BLaER1 (cell line): Measurements from ENCODE around the gene CSRP2.

ENCODE experiments used
- H3K27ac ChIP-seq: shearing (Covaris generic); formaldehyde crosslinking; 2 replicates; pipeline ENCODE4 v1.8.1; 2022
- H3K27me3 ChIP-seq: shearing (Covaris generic); formaldehyde crosslinking; 2 replicates; pipeline ENCODE4 v1.8.1; 2022
- H3K36me3 ChIP-seq: shearing (Covaris generic); formaldehyde crosslinking; 2 replicates; pipeline ENCODE4 v1.8.1; 2022
- H3K4me1 ChIP-seq: shearing (Covaris generic); formaldehyde crosslinking; 2 replicates; pipeline ENCODE4 v1.8.1; 2022
- H3K4me2 ChIP-seq: shearing (Covaris generic); formaldehyde crosslinking; 2 replicates; pipeline ENCODE4 v1.8.1; 2022
- H3K4me3 ChIP-seq: shearing (Covaris generic); formaldehyde crosslinking; 2 replicates; pipeline ENCODE4 v1.8.1; 2022
- H3K9ac ChIP-seq: shearing (Covaris generic); formaldehyde crosslinking; 2 replicates; pipeline ENCODE4 v1.8.1; 2022
- H3K9me3 ChIP-seq: shearing (Covaris generic); formaldehyde crosslinking; 2 replicates; pipeline ENCODE4 v1.8.1; 2022
- H4K20me1 ChIP-seq: shearing (Covaris generic); formaldehyde crosslinking; 2 replicates; pipeline ENCODE4 v1.8.1; 2022
- Cebpa-rat ChIP-seq: shearing (Covaris generic); IDR thresholded peaks from 2 replicates; pipeline ENCODE4 v1.8.1; 2022

Gene CSRP2

DNA sequence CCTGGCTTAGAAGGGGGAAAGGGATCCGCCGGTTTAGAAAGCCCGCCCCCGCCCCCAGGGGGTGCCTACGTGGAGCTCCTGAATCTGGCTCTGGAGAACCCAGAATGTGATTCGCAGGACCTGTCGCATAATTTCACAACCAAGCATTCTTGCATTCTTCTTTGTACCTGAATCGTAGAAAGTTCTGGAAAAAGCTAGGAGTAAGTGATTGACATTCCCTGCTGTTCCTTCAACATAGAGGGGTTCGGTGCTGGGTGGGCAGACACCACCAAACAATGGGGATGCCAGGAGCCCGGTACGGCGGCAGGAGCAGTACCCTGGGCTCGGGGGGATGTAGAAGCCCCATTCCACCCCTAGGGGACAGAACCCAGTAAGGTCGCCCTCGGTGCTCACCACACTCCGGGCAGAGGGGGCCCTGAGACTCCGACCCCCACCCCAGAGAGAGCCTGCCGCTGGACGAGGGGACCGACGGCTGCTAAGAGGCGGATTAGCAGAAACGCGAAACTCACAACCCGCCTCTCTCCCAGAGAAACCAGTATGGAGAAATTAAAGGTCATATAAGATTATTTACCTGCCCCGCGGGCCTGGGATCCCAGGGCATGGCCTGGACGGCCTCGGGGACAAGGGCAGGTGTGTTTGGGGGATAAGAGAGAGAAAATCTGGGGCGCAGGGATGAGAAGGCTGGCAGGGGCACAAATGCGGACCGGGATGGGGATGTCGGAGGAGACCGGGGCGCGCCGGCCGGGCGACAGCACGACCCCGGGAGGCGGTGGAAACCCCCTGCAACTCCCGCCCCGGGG lies 520 bp downstream of the CSRP2 start:
- peaks cover 7% of the 10 kb centered on the region for H3K36me3 ChIP-seq
- H3K27me3 ChIP-seq: peaks cover 7% of the 10 kb centered on the region; the same call in 1 of the 2 replicates
- H3K4me2 ChIP-seq: peak overlapping the region; percentile 93
- peak overlapping the region; percentile 85 for H3K9ac ChIP-seq
- peaks cover 33% of the 10 kb centered on the region for H3K4me1 ChIP-seq
- H4K20me1 ChIP-seq: no peaks in the 10 kb centered on the region
- H3K27ac ChIP-seq: peak overlapping the region; percentile 69
- no peaks in the 10 kb centered on the region; the same call in 1 of the 2 replicates for H3K9me3 ChIP-seq
- TF ChIP-seq Cebpa-rat: no peak
- peak overlapping the region; percentile 80 for H3K4me3 ChIP-seq

DNA sequence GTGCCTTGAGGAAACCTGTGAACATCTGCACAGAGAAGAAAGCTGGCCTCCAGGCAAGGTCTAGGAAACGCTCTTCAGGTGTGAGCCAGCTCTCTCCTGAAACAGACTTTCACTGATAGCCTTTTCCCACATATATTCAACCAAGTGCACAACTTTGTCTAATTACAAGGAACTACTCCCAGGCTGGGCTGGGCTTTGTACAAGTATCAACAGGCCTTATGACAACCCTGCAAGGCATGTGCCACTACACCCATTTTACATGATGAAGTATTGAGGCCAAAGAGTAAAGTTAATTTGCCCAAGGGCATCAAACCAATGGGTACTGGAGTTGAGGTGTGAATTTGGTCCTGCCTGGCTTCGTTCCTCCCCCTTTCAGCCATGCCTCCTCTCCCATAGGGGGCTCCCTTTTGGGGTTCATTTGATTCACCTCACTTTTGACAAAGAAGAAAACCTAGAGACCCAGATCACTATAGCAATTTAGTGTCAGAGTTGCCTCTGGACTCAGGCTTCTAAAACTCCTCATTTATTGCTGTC lies 2.1 kb downstream of the CSRP2 start:
- Histone ChIP-seq H3K27me3 (peaks cover 7% of the 10 kb centered on the region; the same call in 1 of the 2 replicates), H3K9ac (no peak overlapping the region), H3K27ac (no peak overlapping the region), H3K4me2 (peak overlapping the region; percentile 93), H3K36me3 (peaks cover 9% of the 10 kb centered on the region), H3K4me1 (peaks cover 44% of the 10 kb centered on the region), H3K4me3 (peak overlapping the region; percentile 80; the same call in 1 of the 2 replicates), H3K9me3 (no peaks in the 10 kb centered on the region; the same call in 1 of the 2 replicates), H4K20me1 (no peaks in the 10 kb centered on the region)
- TF ChIP-seq Cebpa-rat: no peak

DNA sequence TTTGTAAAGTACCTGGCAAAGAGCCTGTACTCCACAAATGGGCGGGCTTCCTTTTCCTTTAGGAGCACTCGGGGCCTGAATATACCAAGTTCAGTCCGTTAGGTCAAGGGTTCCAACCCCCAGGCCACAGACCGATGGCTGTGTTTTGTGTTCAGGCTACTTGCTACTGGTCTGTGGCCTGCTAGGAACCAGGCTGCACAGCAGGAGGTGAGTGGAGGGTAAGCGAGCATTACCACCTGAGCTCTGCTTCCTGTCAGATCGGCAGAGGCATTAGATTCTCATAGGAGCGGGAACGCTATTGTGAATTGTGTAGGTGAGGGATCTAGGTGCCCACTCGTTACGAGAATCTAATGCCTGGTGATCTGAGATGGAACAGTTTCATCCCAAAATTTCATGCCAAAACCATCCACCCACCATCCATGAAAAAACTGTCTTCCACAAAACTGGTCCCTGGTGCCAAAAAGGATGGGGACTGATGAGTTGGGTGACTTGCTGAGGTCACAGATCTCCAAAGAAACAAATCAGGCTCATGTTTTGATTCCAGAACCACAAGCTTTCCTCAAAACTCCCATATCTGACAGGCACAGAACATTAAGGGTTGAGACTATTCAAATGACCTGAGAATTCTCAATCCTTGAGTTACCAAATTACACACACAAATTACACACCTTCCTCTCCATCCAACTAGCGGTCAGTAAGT lies 4.2 kb downstream of the CSRP2 start:
- peaks cover 3% of the 10 kb centered on the region; the same call in 1 of the 2 replicates for H3K9me3 ChIP-seq
- H3K4me3 ChIP-seq: no peak overlapping the region
- TF ChIP-seq Cebpa-rat: no peak
- H3K4me1 ChIP-seq: peaks cover 61% of the 10 kb centered on the region
- no peaks in the 10 kb centered on the region for H4K20me1 ChIP-seq
- no peak overlapping the region for H3K27ac ChIP-seq
- H3K9ac ChIP-seq: no peak overlapping the region
- no peak overlapping the region for H3K4me2 ChIP-seq
- peaks cover 7% of the 10 kb centered on the region; the same call in 1 of the 2 replicates for H3K27me3 ChIP-seq
- H3K36me3 ChIP-seq: peaks cover 11% of the 10 kb centered on the region

DNA sequence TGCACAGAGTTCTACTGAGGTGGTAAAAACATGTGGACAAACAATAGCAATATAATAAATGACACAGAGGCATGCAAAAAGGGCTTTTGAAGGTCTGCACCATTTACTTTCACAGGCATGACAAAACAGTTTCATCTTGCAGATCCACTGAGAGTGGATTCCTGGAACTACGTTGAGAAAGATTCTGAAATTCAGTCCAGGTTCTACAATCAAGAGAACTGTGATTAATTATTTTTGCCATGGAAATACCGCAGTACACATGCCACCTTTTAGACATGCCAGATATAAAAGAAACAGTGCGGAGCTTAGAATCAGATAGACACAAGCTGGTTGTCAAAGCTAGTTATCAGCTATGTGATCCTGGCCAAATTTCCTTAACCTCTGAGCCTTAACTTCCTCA lies 4.8 kb downstream of the CSRP2 start:
- no peaks in the 10 kb centered on the region for H4K20me1 ChIP-seq
- no peak for TF ChIP-seq Cebpa-rat
- H3K27me3 ChIP-seq: peaks cover 7% of the 10 kb centered on the region; the same call in 1 of the 2 replicates
- no peak overlapping the region for H3K4me2 ChIP-seq
- H3K4me1 ChIP-seq: peaks cover 61% of the 10 kb centered on the region
- no peak overlapping the region for H3K4me3 ChIP-seq
- H3K27ac ChIP-seq: no peak overlapping the region
- H3K36me3 ChIP-seq: peaks cover 18% of the 10 kb centered on the region
- peaks cover 9% of the 10 kb centered on the region for H3K9me3 ChIP-seq
- H3K9ac ChIP-seq: no peak overlapping the region

DNA sequence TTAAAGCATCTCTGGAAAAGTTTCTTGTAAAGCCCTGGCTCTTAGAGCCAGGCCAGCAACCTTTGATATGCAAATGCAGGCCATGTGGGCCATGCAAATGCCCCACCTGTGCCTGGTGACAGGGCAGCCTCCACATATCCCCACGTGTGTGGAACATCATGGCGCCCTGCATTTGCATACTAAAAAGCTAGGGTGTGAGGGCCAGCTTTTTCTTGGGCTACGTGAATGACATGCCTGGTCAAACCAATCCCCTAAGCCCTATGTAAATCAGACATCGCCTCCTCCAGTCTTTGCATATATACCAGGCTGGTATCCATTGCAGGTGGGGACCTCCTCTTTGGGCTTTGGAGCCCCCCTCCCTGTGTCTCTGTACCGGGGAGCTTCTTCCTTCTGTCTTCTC lies 6.4 kb downstream of the CSRP2 start:
- H3K4me1 ChIP-seq: peaks cover 75% of the 10 kb centered on the region
- H4K20me1 ChIP-seq: no peaks in the 10 kb centered on the region
- H3K9ac ChIP-seq: no peak overlapping the region
- H3K4me2 ChIP-seq: peak overlapping the region; percentile 30
- H3K4me3 ChIP-seq: no peak overlapping the region
- H3K27ac ChIP-seq: no peak overlapping the region
- peaks cover 13% of the 10 kb centered on the region for H3K9me3 ChIP-seq
- TF ChIP-seq Cebpa-rat: no peak
- peaks cover 19% of the 10 kb centered on the region for H3K36me3 ChIP-seq
- peaks cover 2% of the 10 kb centered on the region; the same call in 1 of the 2 replicates for H3K27me3 ChIP-seq

DNA sequence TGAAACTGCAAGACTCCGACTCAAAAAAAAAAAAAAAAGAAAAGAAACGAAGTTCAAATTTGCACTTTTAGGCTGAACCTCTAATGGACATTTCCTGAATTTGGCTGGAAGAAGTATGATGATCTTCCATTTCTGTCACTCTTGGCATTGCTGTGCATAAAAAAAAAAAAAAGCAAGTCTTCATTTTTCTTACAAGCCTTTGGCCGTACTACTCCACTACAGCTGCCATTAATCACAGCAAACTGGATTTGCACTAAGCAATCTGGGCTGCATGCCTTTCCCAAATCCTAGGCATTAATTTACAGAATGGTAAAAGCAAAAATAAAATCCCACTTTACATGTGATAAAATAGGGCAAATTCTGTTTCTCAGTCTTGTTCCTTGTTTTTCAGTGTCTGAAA lies 7.1 kb downstream of the CSRP2 start:
- no peak overlapping the region for H3K4me3 ChIP-seq
- H3K4me2 ChIP-seq: peak overlapping the region; percentile 30; the same call in 1 of the 2 replicates
- no peak overlapping the region for H3K9ac ChIP-seq
- H3K27ac ChIP-seq: no peak overlapping the region
- H3K9me3 ChIP-seq: peaks cover 13% of the 10 kb centered on the region
- peaks cover 19% of the 10 kb centered on the region for H3K36me3 ChIP-seq
- H3K27me3 ChIP-seq: no peaks in the 10 kb centered on the region
- peaks cover 74% of the 10 kb centered on the region for H3K4me1 ChIP-seq
- TF ChIP-seq Cebpa-rat: no peak
- no peaks in the 10 kb centered on the region for H4K20me1 ChIP-seq

DNA sequence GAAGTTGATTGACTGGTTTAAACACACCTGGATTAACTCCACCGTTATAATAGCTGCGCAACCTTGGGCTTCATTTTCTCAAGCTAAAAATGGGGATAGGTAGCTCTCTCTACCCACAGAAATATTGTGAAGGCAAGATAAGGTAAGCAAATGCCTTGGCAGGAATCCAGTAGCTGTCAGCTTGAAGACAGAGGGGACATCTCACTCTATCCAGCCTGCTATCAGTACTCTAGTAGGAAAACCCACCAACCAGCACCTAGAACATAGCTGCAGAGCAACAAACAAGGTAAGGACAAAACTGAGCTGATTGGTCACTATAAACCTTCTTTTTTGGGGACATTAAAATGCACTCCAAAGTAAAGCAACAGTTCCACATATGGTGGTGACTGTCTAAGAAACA lies 7.7 kb downstream of the CSRP2 start:
- Histone ChIP-seq H3K36me3 (peaks cover 19% of the 10 kb centered on the region), H3K9ac (no peak overlapping the region), H3K4me1 (peaks cover 69% of the 10 kb centered on the region), H3K27me3 (no peaks in the 10 kb centered on the region), H3K4me2 (no peak overlapping the region), H4K20me1 (no peaks in the 10 kb centered on the region), H3K27ac (no peak overlapping the region), H3K9me3 (peaks cover 13% of the 10 kb centered on the region), H3K4me3 (no peak overlapping the region)
- no peak for TF ChIP-seq Cebpa-rat

DNA sequence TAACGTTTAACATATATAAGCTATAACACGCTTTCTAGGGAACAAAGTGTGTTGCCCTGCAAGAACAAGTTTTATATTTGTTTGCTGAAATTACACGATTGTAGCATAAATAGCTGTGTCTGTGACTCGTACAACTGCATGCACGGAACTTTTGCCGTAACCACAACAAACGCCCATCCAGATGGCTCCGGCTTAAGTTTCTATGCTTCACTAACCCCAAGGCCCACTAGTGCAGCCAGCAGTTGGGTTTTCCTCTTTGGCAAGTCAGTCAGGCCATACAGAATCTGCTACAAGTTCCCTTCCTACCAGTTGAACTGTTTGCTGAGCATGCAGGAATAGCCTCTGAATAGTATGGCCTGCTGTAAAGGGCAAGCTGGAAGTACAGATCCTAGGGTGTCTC lies 12.1 kb downstream of the CSRP2 start:
- Histone ChIP-seq H3K4me1 (peaks cover 83% of the 10 kb centered on the region), H3K9ac (peak overlapping the region; percentile 80), H3K27me3 (no peaks in the 10 kb centered on the region), H3K9me3 (peaks cover 13% of the 10 kb centered on the region), H3K27ac (peak overlapping the region; percentile 95), H4K20me1 (no peaks in the 10 kb centered on the region), H3K4me3 (peak overlapping the region; percentile 58), H3K36me3 (peaks cover 23% of the 10 kb centered on the region), H3K4me2 (peak overlapping the region; percentile 92)
- TF ChIP-seq Cebpa-rat: no peak

DNA sequence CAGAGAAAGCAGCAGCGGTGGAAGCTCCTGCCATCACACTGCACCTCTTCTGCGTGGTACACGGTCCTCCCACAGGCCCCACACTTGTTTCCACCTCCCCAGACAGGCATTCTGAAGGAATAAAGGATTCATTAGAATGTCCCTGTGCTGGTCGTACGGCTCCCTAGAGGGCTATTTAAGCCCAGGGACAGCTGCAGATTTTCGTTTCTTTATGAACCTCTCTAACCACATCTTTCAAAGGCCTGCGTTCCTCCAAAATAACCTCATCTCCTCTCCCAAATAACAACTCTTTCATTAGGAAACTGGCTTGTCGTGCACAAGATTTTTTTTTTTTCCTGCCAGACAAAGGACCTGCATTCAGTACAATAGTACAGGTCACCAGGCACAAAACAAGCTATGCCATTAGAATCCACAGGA lies 12.7 kb downstream of the CSRP2 start:
- Histone ChIP-seq H3K27ac (peak overlapping the region; percentile 95), H3K4me2 (peak overlapping the region; percentile 92), H3K9ac (peak overlapping the region; percentile 80)

More for the DNA sequence above, 12.7 kb downstream of the CSRP2 start:
- peaks cover 29% of the 10 kb centered on the region for H3K36me3 ChIP-seq
- H4K20me1 ChIP-seq: no peaks in the 10 kb centered on the region
- no peaks in the 10 kb centered on the region for H3K27me3 ChIP-seq
- H3K4me1 ChIP-seq: peaks cover 78% of the 10 kb centered on the region
- TF ChIP-seq Cebpa-rat: no peak
- peak overlapping the region; percentile 58 for H3K4me3 ChIP-seq
- H3K9me3 ChIP-seq: peaks cover 13% of the 10 kb centered on the region
